HepG2 (cell line): Measurements from ENCODE around the gene ZKSCAN4. TPM values are rescaled to one million over a fixed set of nuclear protein-coding genes. Genes with fewer than 3 reads are reported as not detected.
A peak's percentile ranks its signal among the peaks of the same experiment; 100 is the strongest.

Experiments
- LCORL ChIP-seq, 2 experiments: fragments of 450-650 bp in 1 of 2; sonication (generic) in 1 of 2; formaldehyde crosslinking in 1 of 2; IDR thresholded peaks; 2 replicates each; pipeline versions ENCODE4 v1.5.0 to v1.6.1; 2017 to 2020; ENCODE audit warnings: antibody characterized with exemption in 1 of 2, missing genetic modification reagents in 1 of 2
- MED8 ChIP-seq: sonication (generic); formaldehyde crosslinking; IDR thresholded peaks from 2 replicates; pipeline ENCODE4 v1.8.1; 2023; ENCODE audit warnings: mild to moderate bottlenecking, missing genetic modification reagents; ENCODE audit not compliant: insufficient replicate concordance
- PAF1 ChIP-seq: IDR thresholded peaks from 2 replicates; pipeline ENCODE4 v1.6.1; 2016; ENCODE audit warnings: missing genetic modification reagents, missing compliant biosample characterization
- RFXAP ChIP-seq: sonication (generic); formaldehyde crosslinking; IDR thresholded peaks from 2 replicates; pipeline ENCODE4 v1.4.0; 2020; ENCODE audit warnings: missing genetic modification reagents, borderline replicate concordance
- ZNF546 ChIP-seq: sonication (generic); formaldehyde crosslinking; conservative IDR thresholded peaks from 2 replicates; pipeline ENCODE4 v1.8.1; 2023; ENCODE audit warnings: mild to moderate bottlenecking, missing genetic modification reagents
- polyA plus RNA-seq, 8 experiments: library from polyadenylated mRNA; depleted of rRNA in 3 of 8; stranded (reverse) in 7 of 8; unstranded in 1 of 8; fragments of >200 nt; fragmentation: Illumina TruSeq in 4 of 8; extraction: Trizol in 4 of 8; gene quantifications; 2 replicates each; pipeline versions ENCODE4 v1.2.1 to v1.2.3, GENCODE V29; 2011 to 2016; ENCODE audit warnings: low read depth in 4 of 8, missing spikeins in 1 of 8, mixed read lengths in 1 of 8; ENCODE audit not compliant: insufficient read depth in 1 of 8
- total RNA-seq, 5 experiments: library from RNA; depleted of rRNA; stranded (reverse); fragments of >200 nt; fragmentation: Illumina TruSeq; extraction: Trizol; gene quantifications; 2 replicates each; pipeline ENCODE4 v1.2.3, GENCODE V29; 2016; ENCODE audit warnings: low read depth in 1 of 5
- TF ChIP-seq, protein P1 (sequence below): sonication (generic); formaldehyde crosslinking; IDR thresholded peaks from 2 replicates; pipeline ENCODE4 v1.9.0; 2021; ENCODE audit warnings: missing genetic modification reagents, borderline replicate concordance
- TF ChIP-seq, protein P2 (sequence below): sonication (generic); formaldehyde crosslinking; IDR thresholded peaks from 2 replicates; pipeline ENCODE4 v1.5.1; 2020; ENCODE audit warnings: mild to moderate bottlenecking, missing genetic modification reagents, moderate library complexity
- TF ChIP-seq, protein P3 (sequence below): sonication (generic); formaldehyde crosslinking; IDR thresholded peaks from 2 replicates; pipeline ENCODE4 v1.8.0; 2022; ENCODE audit warnings: mild to moderate bottlenecking, missing genetic modification reagents, moderate library complexity
- TF ChIP-seq, protein P4 (sequence below): sonication (generic); formaldehyde crosslinking; IDR thresholded peaks from 2 replicates; pipeline ENCODE4 v1.4.0; 2020; ENCODE audit warnings: missing genetic modification reagents, borderline replicate concordance

Gene ZKSCAN4
- total and polyA plus RNA-seq, 2 of the 13 experiments (the other 11 are each of a cell fraction or from before 2014, with no cell fraction given), result 2.9 to 7.8 TPM

DNA sequence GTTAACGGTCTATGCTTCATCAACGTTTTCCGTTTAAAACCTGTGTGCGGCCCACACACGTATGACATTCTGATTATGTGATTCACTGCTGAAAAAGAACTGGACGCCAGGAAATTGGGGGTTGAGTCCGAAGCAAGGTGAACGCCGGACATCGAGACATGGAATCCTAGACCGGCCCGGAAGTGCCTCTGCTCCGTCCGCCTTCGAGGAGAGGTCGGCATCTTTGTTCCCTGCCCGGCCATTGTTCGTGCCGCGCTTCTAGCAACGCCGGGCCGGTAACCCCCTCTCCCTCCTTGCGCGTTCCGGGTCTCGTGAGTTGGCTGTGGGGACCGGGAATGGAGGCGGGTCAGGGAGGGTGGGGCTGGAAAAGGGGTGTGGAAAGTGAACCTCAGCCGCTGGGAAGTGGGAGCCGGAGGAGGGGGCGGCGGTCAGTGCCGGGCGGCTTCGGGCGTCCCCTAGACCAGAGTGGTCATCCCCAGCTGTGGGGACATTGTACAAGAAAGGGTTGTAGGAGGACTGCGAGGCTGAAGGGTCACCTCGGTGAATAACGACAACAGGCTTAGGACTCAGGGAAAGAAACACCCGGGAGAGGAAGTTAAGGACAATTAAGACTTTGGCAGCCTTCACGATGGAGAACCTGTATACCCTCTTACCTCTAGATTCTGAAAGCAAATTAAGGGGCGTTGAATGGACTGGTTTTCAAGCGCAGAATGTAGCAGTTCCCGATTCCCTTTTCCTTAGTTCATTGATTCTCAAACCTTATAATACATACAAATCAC lies 26.8 kb downstream of the ZKSCAN4 start, which contains the start of gene ZSCAN9 (continued):
- TF ChIP-seq, protein P1, sequence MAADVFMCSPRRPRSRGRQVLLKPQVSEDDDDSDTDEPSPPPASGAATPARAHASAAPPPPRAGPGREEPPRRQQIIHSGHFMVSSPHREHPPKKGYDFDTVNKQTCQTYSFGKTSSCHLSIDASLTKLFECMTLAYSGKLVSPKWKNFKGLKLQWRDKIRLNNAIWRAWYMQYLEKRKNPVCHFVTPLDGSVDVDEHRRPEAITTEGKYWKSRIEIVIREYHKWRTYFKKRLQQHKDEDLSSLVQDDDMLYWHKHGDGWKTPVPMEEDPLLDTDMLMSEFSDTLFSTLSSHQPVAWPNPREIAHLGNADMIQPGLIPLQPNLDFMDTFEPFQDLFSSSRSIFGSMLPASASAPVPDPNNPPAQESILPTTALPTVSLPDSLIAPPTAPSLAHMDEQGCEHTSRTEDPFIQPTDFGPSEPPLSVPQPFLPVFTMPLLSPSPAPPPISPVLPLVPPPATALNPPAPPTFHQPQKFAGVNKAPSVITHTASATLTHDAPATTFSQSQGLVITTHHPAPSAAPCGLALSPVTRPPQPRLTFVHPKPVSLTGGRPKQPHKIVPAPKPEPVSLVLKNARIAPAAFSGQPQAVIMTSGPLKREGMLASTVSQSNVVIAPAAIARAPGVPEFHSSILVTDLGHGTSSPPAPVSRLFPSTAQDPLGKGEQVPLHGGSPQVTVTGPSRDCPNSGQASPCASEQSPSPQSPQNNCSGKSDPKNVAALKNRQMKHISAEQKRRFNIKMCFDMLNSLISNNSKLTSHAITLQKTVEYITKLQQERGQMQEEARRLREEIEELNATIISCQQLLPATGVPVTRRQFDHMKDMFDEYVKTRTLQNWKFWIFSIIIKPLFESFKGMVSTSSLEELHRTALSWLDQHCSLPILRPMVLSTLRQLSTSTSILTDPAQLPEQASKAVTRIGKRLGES (CRISPR knock-in tag), result 0 out of 2 replicates have a peak, but pooled peaks have one; percentile 24
- 0 out of 2 replicates have a peak, but pooled peaks have one; percentile 64 for TF ChIP-seq ZNF546 (CRISPR knock-in tag)
- TF ChIP-seq, protein P2, sequence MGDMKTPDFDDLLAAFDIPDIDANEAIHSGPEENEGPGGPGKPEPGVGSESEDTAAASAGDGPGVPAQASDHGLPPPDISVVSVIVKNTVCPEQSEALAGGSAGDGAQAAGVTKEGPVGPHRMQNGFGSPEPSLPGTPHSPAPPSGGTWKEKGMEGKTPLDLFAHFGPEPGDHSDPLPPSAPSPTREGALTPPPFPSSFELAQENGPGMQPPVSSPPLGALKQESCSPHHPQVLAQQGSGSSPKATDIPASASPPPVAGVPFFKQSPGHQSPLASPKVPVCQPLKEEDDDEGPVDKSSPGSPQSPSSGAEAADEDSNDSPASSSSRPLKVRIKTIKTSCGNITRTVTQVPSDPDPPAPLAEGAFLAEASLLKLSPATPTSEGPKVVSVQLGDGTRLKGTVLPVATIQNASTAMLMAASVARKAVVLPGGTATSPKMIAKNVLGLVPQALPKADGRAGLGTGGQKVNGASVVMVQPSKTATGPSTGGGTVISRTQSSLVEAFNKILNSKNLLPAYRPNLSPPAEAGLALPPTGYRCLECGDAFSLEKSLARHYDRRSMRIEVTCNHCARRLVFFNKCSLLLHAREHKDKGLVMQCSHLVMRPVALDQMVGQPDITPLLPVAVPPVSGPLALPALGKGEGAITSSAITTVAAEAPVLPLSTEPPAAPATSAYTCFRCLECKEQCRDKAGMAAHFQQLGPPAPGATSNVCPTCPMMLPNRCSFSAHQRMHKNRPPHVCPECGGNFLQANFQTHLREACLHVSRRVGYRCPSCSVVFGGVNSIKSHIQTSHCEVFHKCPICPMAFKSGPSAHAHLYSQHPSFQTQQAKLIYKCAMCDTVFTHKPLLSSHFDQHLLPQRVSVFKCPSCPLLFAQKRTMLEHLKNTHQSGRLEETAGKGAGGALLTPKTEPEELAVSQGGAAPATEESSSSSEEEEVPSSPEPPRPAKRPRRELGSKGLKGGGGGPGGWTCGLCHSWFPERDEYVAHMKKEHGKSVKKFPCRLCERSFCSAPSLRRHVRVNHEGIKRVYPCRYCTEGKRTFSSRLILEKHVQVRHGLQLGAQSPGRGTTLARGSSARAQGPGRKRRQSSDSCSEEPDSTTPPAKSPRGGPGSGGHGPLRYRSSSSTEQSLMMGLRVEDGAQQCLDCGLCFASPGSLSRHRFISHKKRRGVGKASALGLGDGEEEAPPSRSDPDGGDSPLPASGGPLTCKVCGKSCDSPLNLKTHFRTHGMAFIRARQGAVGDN (CRISPR knock-in tag), result peak; percentile 93
- peak; percentile 72 for TF ChIP-seq LCORL (IDR thresholded peaks at IDR 0.05)
- peak; percentile 88 for TF ChIP-seq LCORL (CRISPR knock-in tag; IDR thresholded peaks at IDR 0.05)
- TF ChIP-seq, protein P3, sequence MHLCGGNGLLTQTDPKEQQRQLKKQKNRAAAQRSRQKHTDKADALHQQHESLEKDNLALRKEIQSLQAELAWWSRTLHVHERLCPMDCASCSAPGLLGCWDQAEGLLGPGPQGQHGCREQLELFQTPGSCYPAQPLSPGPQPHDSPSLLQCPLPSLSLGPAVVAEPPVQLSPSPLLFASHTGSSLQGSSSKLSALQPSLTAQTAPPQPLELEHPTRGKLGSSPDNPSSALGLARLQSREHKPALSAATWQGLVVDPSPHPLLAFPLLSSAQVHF (CRISPR knock-in tag), result no peak
- no peak for TF ChIP-seq PAF1
- TF ChIP-seq MED8 (CRISPR knock-in tag), result peak; percentile 87
- peak; percentile 36; the same call in 1 of the 2 replicates for TF ChIP-seq RFXAP (CRISPR knock-in tag)
- TF ChIP-seq, protein P4, sequence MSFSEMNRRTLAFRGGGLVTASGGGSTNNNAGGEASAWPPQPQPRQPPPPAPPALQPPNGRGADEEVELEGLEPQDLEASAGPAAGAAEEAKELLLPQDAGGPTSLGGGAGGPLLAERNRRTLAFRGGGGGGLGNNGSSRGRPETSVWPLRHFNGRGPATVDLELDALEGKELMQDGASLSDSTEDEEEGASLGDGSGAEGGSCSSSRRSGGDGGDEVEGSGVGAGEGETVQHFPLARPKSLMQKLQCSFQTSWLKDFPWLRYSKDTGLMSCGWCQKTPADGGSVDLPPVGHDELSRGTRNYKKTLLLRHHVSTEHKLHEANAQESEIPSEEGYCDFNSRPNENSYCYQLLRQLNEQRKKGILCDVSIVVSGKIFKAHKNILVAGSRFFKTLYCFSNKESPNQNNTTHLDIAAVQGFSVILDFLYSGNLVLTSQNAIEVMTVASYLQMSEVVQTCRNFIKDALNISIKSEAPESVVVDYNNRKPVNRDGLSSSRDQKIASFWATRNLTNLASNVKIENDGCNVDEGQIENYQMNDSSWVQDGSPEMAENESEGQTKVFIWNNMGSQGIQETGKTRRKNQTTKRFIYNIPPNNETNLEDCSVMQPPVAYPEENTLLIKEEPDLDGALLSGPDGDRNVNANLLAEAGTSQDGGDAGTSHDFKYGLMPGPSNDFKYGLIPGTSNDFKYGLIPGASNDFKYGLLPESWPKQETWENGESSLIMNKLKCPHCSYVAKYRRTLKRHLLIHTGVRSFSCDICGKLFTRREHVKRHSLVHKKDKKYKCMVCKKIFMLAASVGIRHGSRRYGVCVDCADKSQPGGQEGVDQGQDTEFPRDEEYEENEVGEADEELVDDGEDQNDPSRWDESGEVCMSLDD (CRISPR knock-in tag), result peak; percentile 12; the same call in 1 of the 2 replicates
